Ovary (tissue), 9 donors: ENCODE results near the gene ARL5C. TPM values are rescaled to one million over a fixed set of nuclear protein-coding genes. Genes with fewer than 3 reads are reported as not detected.
"Not testable (repeated sequence)": the region's sequence is repeated elsewhere in the genome, so short reads cannot be mapped to it uniquely, and the experiment has no call there.

Source experiments
- DNase-seq, 5 donors: peaks; one replicate each; pipeline ENCODE4 v3.0.0-alpha.2; 2019 to 2020
- H3K27ac ChIP-seq, 2 donors: fragments of 200-600 bp; one replicate each; pipeline versions ENCODE4 v1.5.1 to v1.8.0; 2019 to 2022
- H3K27me3 ChIP-seq: fragments of 200-600 bp; one replicate; pipeline ENCODE4 v1.8.0; 2022
- H3K36me3 ChIP-seq: fragments of 200-600 bp; sonication (generic); one replicate; pipeline ENCODE4 v1.5.1; 2019
- H3K4me1 ChIP-seq: one replicate; pipeline ENCODE4 v1.8.1; 2013; ENCODE audit warnings: mild to moderate bottlenecking, moderate library complexity; ENCODE audit not compliant: insufficient read depth
- H3K4me3 ChIP-seq: fragments of 200-600 bp; sonication (generic); one replicate; pipeline ENCODE4 v1.5.1; 2017
- H3K9me3 ChIP-seq, 2 donors: fragments of 200-600 bp in 1 of 2; sonication (generic) in 1 of 2; one replicate each; pipeline versions ENCODE4 v1.5.1 to v1.8.1; 2013 to 2019; ENCODE audit warnings: mild to moderate bottlenecking in 1 of 2, moderate library complexity in 1 of 2
- CTCF ChIP-seq, 3 donors: fragments of 450-650 bp in 2 of 3; fragments of 200-600 bp in 1 of 3; IDR thresholded peaks; one replicate each; pipeline versions ENCODE4 v1.5.1 to v1.8.0; 2016 to 2022; ENCODE audit warnings: antibody characterized with exemption in 3 of 3, mild to moderate bottlenecking in 1 of 3
- EP300 ChIP-seq: sonication (generic); formaldehyde crosslinking; IDR thresholded peaks from one replicate; pipeline ENCODE4 v1.6.1; 2017; ENCODE audit warnings: antibody characterized with exemption
- POLR2A ChIP-seq: fragments of 450-650 bp; IDR thresholded peaks from one replicate; pipeline ENCODE4 v1.6.1; 2017; ENCODE audit warnings: antibody characterized with exemption, mild to moderate bottlenecking, moderate library complexity
- WGBS, 3 donors: extraction: QIAGEN DNeasy Blood & Tissue Kit in 1 of 3; methylation state at CpG; one replicate each; pipeline versions ENCODE4 v1.1.5 to v1.1.7; 2013 to 2017; 5-methylcytosine and 5-hydroxymethylcytosine counted together
- intact Hi-C, 4 donors: fragments of 100-400 bp; cut with DNase I; formaldehyde crosslinking; loops; one replicate each; pipeline versions ENCODE4 v1.11.0 to v1.15.1; 2022 to 2023
- polyA plus RNA-seq, 2 donors: library from polyadenylated mRNA; stranded (reverse); fragments of 200-250 nt in 1 of 2; fragments of 350-450 nt in 1 of 2; fragmentation: Illumina TruSeq in 1 of 2; extraction: RNeasy Lipid Tissue Mini Kit (QIAGEN cat#74804) in 1 of 2; gene quantifications; one replicate each; pipeline ENCODE4 v1.2.3, GENCODE V29; 2013 to 2014
- total RNA-seq, 7 donors: library from RNA; depleted of rRNA in 2 of 7; stranded (reverse); fragments of >200 nt in 2 of 7; fragmentation: NEBNext Ultra II Directional in 3 of 7; extraction: Animal tissue kit (Norgen Biotek cat#: 25700) in 3 of 7; gene quantifications; one replicate each; pipeline versions ENCODE4 v1.1.0 to v1.2.4, GENCODE V29; 2016 to 2023
- donor health status: DM: no; HTN: no; CAD: no; lungs with moderate emphysema.
- donor health status: DM: no; HTN: no; CAD: no.
- donor health status: Bipolar disorder and iron deficiency.
- donor health status: DM: yes; HTN: yes; CAD: no.
- donor health status: DM: no; HTN: no; CAD: no.
- donor health status: DM: yes; HTN: yes; CAD: no.

The ARL5C gene
- total and polyA plus RNA-seq, 9 donors, result not detected

GRCh38 chr17:39169518-39169917 lies 3.6 kb upstream of the ARL5C start:
- H3K4me1 ChIP-seq, result no peaks in the 10 kb centered on the region
- no peak overlapping the region for H3K4me3 ChIP-seq
- no peaks in the 10 kb centered on the region for H3K9me3 ChIP-seq
- H3K27ac ChIP-seq, result no peak overlapping the region
- intact Hi-C loops, result loop anchor here in 1 of 4 donors (10.0 kb wide), 1 partner anchor 65 kb away; no protein-coding TSS in a partner anchor
- no peaks in the 10 kb centered on the region for H3K36me3 ChIP-seq
- H3K27me3 ChIP-seq, result no peaks in the 10 kb centered on the region
- DNase-seq, result no peak
- WGBS, 3 donors, result 63 to 71% (median 70%) methylated on average over 3 of the region's 3 CpGs
- TF ChIP-seq EP300 (no peak), CTCF (IDR thresholded peaks at IDR 0.05) (no peak), POLR2A (no peak)

GRCh38 chr17:39169101-39169500 lies 3.1 kb upstream of the ARL5C start:
- H3K9me3 ChIP-seq, result no peaks in the 10 kb centered on the region
- intact Hi-C loops, result loop anchor here in 1 of 4 donors (10.0 kb wide), 1 partner anchor 66 kb away; no protein-coding TSS in a partner anchor
- no peak for DNase-seq
- no peak overlapping the region for H3K4me3 ChIP-seq
- H3K27ac ChIP-seq, result no peak overlapping the region
- TF ChIP-seq CTCF (IDR thresholded peaks at IDR 0.05) (no peak), EP300 (no peak), POLR2A (no peak)
- no peaks in the 10 kb centered on the region for H3K27me3 ChIP-seq
- no peaks in the 10 kb centered on the region for H3K4me1 ChIP-seq
- WGBS, 3 donors, result 81 to 89% (median 85%) methylated on average over 14 of the region's 14 CpGs
- H3K36me3 ChIP-seq, result no peaks in the 10 kb centered on the region

- not testable (repeated sequence) for H3K4me3 ChIP-seq
Measured at GRCh38 chr17:39168503-39168902, 2.5 kb upstream of the ARL5C start.

GRCh38 chr17:39167476-39167875 lies 1.5 kb upstream of the ARL5C start:
- intact Hi-C loops, result loop anchor here in 1 of 4 donors (10.0 kb wide), 1 partner anchor 67 kb away; no protein-coding TSS in a partner anchor
- H3K4me1 ChIP-seq, result no peaks in the 10 kb centered on the region
- TF ChIP-seq EP300 (no peak), POLR2A (no peak), CTCF (IDR thresholded peaks at IDR 0.05) (no peak)
- no peaks in the 10 kb centered on the region for H3K9me3 ChIP-seq
- H3K4me3 ChIP-seq, result no peak overlapping the region
- H3K27ac ChIP-seq, result no peak overlapping the region
- H3K27me3 ChIP-seq, result no peaks in the 10 kb centered on the region
- H3K36me3 ChIP-seq, result no peaks in the 10 kb centered on the region
- 7 to 32% (median 12%) methylated on average over 2 of the region's 2 CpGs for WGBS, 3 donors
- DNase-seq, result no peak

More at GRCh38 chr17:39168503-39168902, 2.5 kb upstream of the ARL5C start:
- H3K27ac ChIP-seq, H3K27me3 ChIP-seq, H3K4me1 ChIP-seq, DNase-seq, H3K36me3 ChIP-seq, H3K9me3 ChIP-seq: not testable (repeated sequence)
- 93 to 95% (median 95%) methylated on average over 10 of the region's 10 CpGs for WGBS, 3 donors
- intact Hi-C loops, result loop anchor here in 1 of 4 donors (10.0 kb wide), 1 partner anchor 66 kb away; no protein-coding TSS in a partner anchor

GRCh38 chr17:39166437-39167335 lies 725 bp upstream of the ARL5C start:
- no peaks in the 10 kb centered on the region for H3K9me3 ChIP-seq
- no peaks in the 10 kb centered on the region for H3K36me3 ChIP-seq
- TF ChIP-seq CTCF (IDR thresholded peaks at IDR 0.05) (no peak), POLR2A (no peak), EP300 (no peak)
- H3K27me3 ChIP-seq, result no peaks in the 10 kb centered on the region
- intact Hi-C loops, result loop anchor here in 1 of 4 donors (10.0 kb wide), 1 partner anchor 68 kb away; no protein-coding TSS in a partner anchor
- H3K4me1 ChIP-seq, result no peaks in the 10 kb centered on the region
- 70 to 82% (median 71%) methylated on average over 7 of the region's 7 CpGs for WGBS, 3 donors
- no peak for DNase-seq
- H3K4me3 ChIP-seq, result no peak overlapping the region
- no peak overlapping the region for H3K27ac ChIP-seq
